Ovary (tissue), 3 donors: ENCODE measurements around the gene DNAJC15.

ENCODE experiments used
- CTCF ChIP-seq, 3 donors: fragments of 450-650 bp in 2 of 3; fragments of 200-600 bp in 1 of 3; IDR thresholded peaks; one replicate each; pipeline versions ENCODE4 v1.5.1 to v1.8.0; 2016 to 2022; ENCODE audit warnings: antibody characterized with exemption in 3 of 3, mild to moderate bottlenecking in 1 of 3
- POLR2A ChIP-seq: fragments of 450-650 bp; IDR thresholded peaks from one replicate; pipeline ENCODE4 v1.6.1; 2017; ENCODE audit warnings: antibody characterized with exemption, mild to moderate bottlenecking, moderate library complexity
- donor health status: DM: no; HTN: no; CAD: no.

GRCh38 chr13:43036351-43037250 lies 13.2 kb downstream of the DNAJC15 start:
- TF ChIP-seq POLR2A (no peak), CTCF (IDR thresholded peaks at IDR 0.05) (no peak)
